Measurements from ENCODE around the gene GPHN.

The GPHN gene

GRCh38 chr14:66596241-66596985 is 88.5 kb downstream of the GPHN start:
- no peak for DNase-seq (ENCODE audit: low read depth, low spot score)
- Histone ChIP-seq H3K4me3 (no peak overlapping the region), H3K9me3 (ENCODE audit: low read depth, low read length) (no peaks in the 10 kb centered on the region; the same call in 1 of the 2 replicates), H3K36me3 (ENCODE audit: insufficient read depth, low read length) (no peaks in the 10 kb centered on the region), H3K9ac (ENCODE audit: insufficient read length) (no peak overlapping the region), H3K27ac (no peak overlapping the region)
- no peak for TF ChIP-seq POLR2AphosphoS5 (IDR thresholded peaks at IDR 0.05; ENCODE audit: borderline replicate concordance, low read depth, low read length)
- TF ChIP-seq FOXP2 (optimal IDR thresholded peaks at IDR 0.05; ENCODE audit: control extremely low read depth, extremely low read length, insufficient read depth) = no peak

DNA sequence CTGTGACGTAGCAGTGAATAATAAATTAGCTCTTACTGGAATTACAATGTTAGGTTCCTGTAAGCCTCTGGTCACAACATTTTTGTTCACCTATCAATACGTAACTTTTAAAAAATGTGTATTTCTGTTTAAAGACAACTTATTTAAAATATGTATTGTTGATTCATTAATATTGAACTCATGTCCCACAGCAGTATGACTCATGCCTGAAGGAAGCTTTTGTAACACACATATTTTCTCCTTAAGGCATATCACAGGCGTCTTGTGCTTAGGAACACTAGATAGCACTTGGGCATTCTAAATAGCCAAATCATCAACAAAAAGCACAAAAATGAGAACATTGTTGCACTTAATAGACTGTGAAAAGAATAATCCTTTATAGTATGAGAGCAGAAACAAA is 92.5 kb downstream of the GPHN start:
- no peak overlapping the region for H3K4me3 ChIP-seq
- H3K9me3 ChIP-seq (ENCODE audit: low read depth, low read length) = no peaks in the 10 kb centered on the region
- no peaks in the 10 kb centered on the region for H3K36me3 ChIP-seq (ENCODE audit: insufficient read depth, low read length)
- TF ChIP-seq EZH2 (IDR thresholded peaks at IDR 0.05) (no peak), POLR2AphosphoS5 (IDR thresholded peaks at IDR 0.05; ENCODE audit: borderline replicate concordance, low read depth, low read length) (no peak)
- no peak overlapping the region for H3K27ac ChIP-seq
- H3K9ac ChIP-seq (ENCODE audit: insufficient read length) = no peak overlapping the region
- no peak for DNase-seq (ENCODE audit: low read depth, low spot score)

DNA sequence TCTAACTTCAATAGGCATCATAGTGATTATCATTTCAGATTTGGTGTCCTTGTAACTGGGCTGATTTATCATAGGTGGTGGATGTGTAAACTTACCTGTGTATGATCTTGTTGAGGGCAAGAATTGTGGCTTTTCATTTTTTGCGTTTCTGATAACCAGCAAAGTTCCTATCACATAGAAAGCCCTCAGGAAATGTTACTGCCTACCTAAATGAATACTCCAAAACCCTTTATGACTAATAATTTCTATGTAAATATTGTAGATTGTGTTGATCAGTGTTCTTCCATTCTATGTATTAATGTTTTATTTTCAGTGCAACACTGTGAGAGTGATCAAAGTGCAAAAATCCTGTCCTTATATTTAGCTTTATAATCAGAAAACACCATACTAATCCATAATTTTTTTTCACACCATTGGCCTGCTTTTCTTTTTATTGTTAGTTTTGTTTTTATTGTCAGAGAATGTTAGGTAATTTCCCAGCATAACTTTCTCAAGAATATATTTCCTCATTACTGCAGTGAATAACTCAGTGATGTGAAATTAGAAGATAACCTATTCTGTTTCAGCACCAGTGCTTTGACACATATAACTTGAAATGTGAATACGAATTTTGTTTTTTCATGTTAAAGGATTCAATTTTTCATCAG is 94.1 kb downstream of the GPHN start:
- Histone ChIP-seq H3K4me3 (no peak overlapping the region), H3K36me3 (ENCODE audit: insufficient read depth, low read length) (no peaks in the 10 kb centered on the region), H3K9ac (ENCODE audit: insufficient read length) (no peak overlapping the region), H3K27ac (no peak overlapping the region), H3K9me3 (ENCODE audit: low read depth, low read length) (no peaks in the 10 kb centered on the region)
- no peak for TF ChIP-seq EZH2 (IDR thresholded peaks at IDR 0.05)
- no peak for TF ChIP-seq FOXP2 (optimal IDR thresholded peaks at IDR 0.05; ENCODE audit: control extremely low read depth, extremely low read length, insufficient read depth)
- no peak for TF ChIP-seq POLR2AphosphoS5 (IDR thresholded peaks at IDR 0.05; ENCODE audit: borderline replicate concordance, low read depth, low read length)
- DNase-seq (ENCODE audit: low read depth, low spot score) = no peak

DNA sequence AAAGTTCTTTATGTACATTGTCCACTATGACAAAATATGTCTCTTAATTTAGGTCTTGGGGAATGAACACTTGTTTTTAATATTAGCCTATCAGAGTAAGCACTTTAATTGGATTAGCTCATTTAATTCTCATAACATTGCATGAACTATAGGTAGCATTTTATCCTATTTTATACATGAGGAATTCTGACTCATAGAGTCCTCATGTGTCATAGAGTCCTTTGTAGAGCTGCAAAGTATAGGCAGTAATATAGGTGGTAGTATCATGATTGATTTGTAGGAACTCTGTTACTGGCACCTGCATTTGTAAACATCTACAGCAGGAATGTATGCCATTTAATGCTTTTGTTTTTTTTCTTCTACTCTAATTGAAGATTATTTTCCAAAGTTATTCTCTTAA is 96.0 kb downstream of the GPHN start:
- no peak for DNase-seq (ENCODE audit: low read depth, low spot score)
- H3K9ac ChIP-seq (ENCODE audit: insufficient read length) = no peak overlapping the region
- no peak for TF ChIP-seq FOXP2 (optimal IDR thresholded peaks at IDR 0.05; ENCODE audit: control extremely low read depth, extremely low read length, insufficient read depth)
- no peak for TF ChIP-seq POLR2AphosphoS5 (IDR thresholded peaks at IDR 0.05; ENCODE audit: borderline replicate concordance, low read depth, low read length)
- no peak for TF ChIP-seq EZH2 (IDR thresholded peaks at IDR 0.05)
- no peaks in the 10 kb centered on the region; the same call in 1 of the 2 replicates for H3K9me3 ChIP-seq (ENCODE audit: low read depth, low read length)
- H3K4me3 ChIP-seq = no peak overlapping the region
- H3K36me3 ChIP-seq (ENCODE audit: insufficient read depth, low read length) = no peaks in the 10 kb centered on the region
- H3K27ac ChIP-seq = no peak overlapping the region

DNA sequence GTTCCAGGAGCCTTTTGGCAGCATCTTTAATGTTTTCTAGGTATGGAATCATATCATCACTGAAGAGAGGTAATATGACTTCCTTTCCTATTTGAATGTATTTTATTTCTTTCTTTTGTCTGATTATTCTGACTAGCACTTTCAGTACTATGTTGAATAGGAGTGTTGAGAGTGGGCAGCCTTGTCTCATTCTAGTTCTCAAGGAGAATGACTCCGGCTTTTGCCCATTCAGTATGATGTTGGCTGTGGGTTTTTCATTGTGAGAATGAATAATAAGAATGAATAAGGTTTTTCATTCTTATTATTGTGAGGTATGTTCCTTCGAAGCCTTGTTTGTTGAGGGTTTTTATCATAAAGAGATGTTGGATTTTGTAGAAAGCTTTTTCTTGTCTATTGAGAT is 98.9 kb downstream of the GPHN start:
- Histone ChIP-seq H3K9me3 (ENCODE audit: low read depth, low read length) (peaks cover 4% of the 10 kb centered on the region; the same call in 1 of the 2 replicates), H3K9ac (ENCODE audit: insufficient read length) (no peak overlapping the region), H3K4me3 (no peak overlapping the region), H3K36me3 (ENCODE audit: insufficient read depth, low read length) (no peaks in the 10 kb centered on the region), H3K27ac (no peak overlapping the region)
- TF ChIP-seq FOXP2 (optimal IDR thresholded peaks at IDR 0.05; ENCODE audit: control extremely low read depth, extremely low read length, insufficient read depth) (no peak), EZH2 (IDR thresholded peaks at IDR 0.05) (no peak), POLR2AphosphoS5 (IDR thresholded peaks at IDR 0.05; ENCODE audit: borderline replicate concordance, low read depth, low read length) (no peak)
- no peak for DNase-seq (ENCODE audit: low read depth, low spot score)

- no peak for DNase-seq (ENCODE audit: low read depth, low spot score)
- peaks cover 4% of the 10 kb centered on the region; the same call in 1 of the 2 replicates for H3K9me3 ChIP-seq (ENCODE audit: low read depth, low read length)
- no peak overlapping the region for H3K9ac ChIP-seq (ENCODE audit: insufficient read length)
- no peak for TF ChIP-seq FOXP2 (optimal IDR thresholded peaks at IDR 0.05; ENCODE audit: control extremely low read depth, extremely low read length, insufficient read depth)
- TF ChIP-seq POLR2AphosphoS5 (IDR thresholded peaks at IDR 0.05; ENCODE audit: borderline replicate concordance, low read depth, low read length) = no peak
- no peak for TF ChIP-seq EZH2 (IDR thresholded peaks at IDR 0.05)
- H3K27ac ChIP-seq = no peak overlapping the region
- H3K4me3 ChIP-seq = no peak overlapping the region
- H3K36me3 ChIP-seq (ENCODE audit: insufficient read depth, low read length) = no peaks in the 10 kb centered on the region
Observed at GRCh38 chr14:66610154-66610563, 102.2 kb downstream of the GPHN start.

GRCh38 chr14:66613344-66613743 is 105.4 kb downstream of the GPHN start:
- no peaks in the 10 kb centered on the region for H3K36me3 ChIP-seq (ENCODE audit: insufficient read depth, low read length)
- H3K9ac ChIP-seq (ENCODE audit: insufficient read length) = no peak overlapping the region
- no peak for DNase-seq (ENCODE audit: low read depth, low spot score)
- H3K27ac ChIP-seq = no peak overlapping the region
- peaks cover 7% of the 10 kb centered on the region; the same call in 1 of the 2 replicates for H3K9me3 ChIP-seq (ENCODE audit: low read depth, low read length)
- TF ChIP-seq EZH2 (IDR thresholded peaks at IDR 0.05) = no peak
- TF ChIP-seq FOXP2 (optimal IDR thresholded peaks at IDR 0.05; ENCODE audit: control extremely low read depth, extremely low read length, insufficient read depth) = no peak
- TF ChIP-seq POLR2AphosphoS5 (IDR thresholded peaks at IDR 0.05; ENCODE audit: borderline replicate concordance, low read depth, low read length) = no peak
- H3K4me3 ChIP-seq = no peak overlapping the region

DNA sequence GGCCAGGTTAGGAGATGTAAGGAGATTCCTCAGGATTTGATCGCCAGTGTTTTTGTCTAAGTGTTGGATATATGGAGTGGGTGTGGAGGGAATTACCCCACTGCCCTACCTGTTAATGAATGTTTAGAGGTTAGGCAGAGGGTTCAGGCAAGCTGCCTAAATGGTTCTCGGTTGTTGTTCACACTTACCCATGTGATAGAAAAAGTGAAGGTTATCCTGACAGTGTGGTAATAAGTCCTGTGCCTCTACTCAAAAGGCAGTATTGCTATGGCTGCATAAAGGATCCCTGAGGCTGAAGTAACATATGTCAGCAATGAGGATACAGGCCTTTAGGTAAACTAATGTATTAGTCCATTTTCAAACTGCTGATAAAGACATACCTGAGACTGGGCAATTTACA is 112.0 kb downstream of the GPHN start:
- TF ChIP-seq EZH2 (IDR thresholded peaks at IDR 0.05) (no peak), FOXP2 (optimal IDR thresholded peaks at IDR 0.05; ENCODE audit: control extremely low read depth, extremely low read length, insufficient read depth) (no peak), POLR2AphosphoS5 (IDR thresholded peaks at IDR 0.05; ENCODE audit: borderline replicate concordance, low read depth, low read length) (no peak)

More for the DNA sequence above, 112.0 kb downstream of the GPHN start:
- no peak for DNase-seq (ENCODE audit: low read depth, low spot score)
- Histone ChIP-seq H3K4me3 (no peak overlapping the region), H3K9ac (ENCODE audit: insufficient read length) (no peak overlapping the region), H3K36me3 (ENCODE audit: insufficient read depth, low read length) (no peaks in the 10 kb centered on the region), H3K9me3 (ENCODE audit: low read depth, low read length) (peaks cover 7% of the 10 kb centered on the region; the same call in 1 of the 2 replicates), H3K27ac (no peak overlapping the region)
